Motor neuron (in vitro differentiated cells): Measurements from ENCODE around the gene C2orf42. TPM values are rescaled to one million over a fixed set of nuclear protein-coding genes. Genes with fewer than 3 reads are reported as not detected.
"Not testable (repeated sequence)": the region's sequence is repeated elsewhere in the genome, so short reads cannot be mapped to it uniquely, and the experiment has no call there.

ENCODE experiments used
- ATAC-seq, 8 experiments: fragments of 200-7000 bp; cut with Tn5 transposase; replicated peaks in 6 of 8; 2 replicates each; pipeline ENCODE4 v1.8.0; 2021; ENCODE audit warnings: mild to moderate bottlenecking in 8 of 8, moderate library complexity in 8 of 8
- H3K27ac ChIP-seq, 2 donors: fragments of 250-450 bp; sonication (Bioruptor Pico); 2 replicates each; pipeline ENCODE4 v1.9.0; 2021; ENCODE audit warnings: antibody characterized with exemption in 2 of 2, mild to moderate bottlenecking in 2 of 2, moderate library complexity in 1 of 2
- H3K4me1 ChIP-seq, 2 donors: fragments of 250-450 bp; sonication (Bioruptor Pico); replicated peaks in 1 of 2; 2 replicates each; pipeline ENCODE4 v1.6.1; 2021; ENCODE audit warnings: antibody characterized with exemption in 2 of 2, mild to moderate bottlenecking in 2 of 2, moderate library complexity in 1 of 2
- H3K4me3 ChIP-seq, 5 donors: fragments of 250-450 bp; sonication (Bioruptor Pico); 2 replicates each; pipeline ENCODE4 v1.9.0; 2021; ENCODE audit warnings: antibody characterized with exemption in 5 of 5, mild to moderate bottlenecking in 5 of 5, moderate library complexity in 4 of 5
- WGBS, 10 experiments: fragments of 450-650 bp; shearing (Covaris generic); methylation state at CpG; one replicate each; pipeline ENCODE4 v1.0.0; 2022; 5-methylcytosine and 5-hydroxymethylcytosine counted together
- in situ Hi-C, 9 experiments: fragments of 400-800 bp; cut with MboI; loops; one replicate each; pipeline ENCODE4 v1.15.0; 2021; ENCODE audit warnings: low sequenced_read_pairs in 9 of 9, low pct_unique_long_range_greater_than_20kb in 2 of 9; ENCODE audit not compliant: unreplicated experiment in 9 of 9
- total RNA-seq, 8 experiments: library from RNA; unstranded; fragments of 300-600 nt; gene quantifications; 2 replicates each; pipeline versions ENCODE4 v1.2.3 to v1.2.4, GENCODE V29; 2022

C2orf42 gene
- total RNA-seq, 8 experiments from 2014 or later = 9.8 to 18.7 (median 14.5) TPM

DNA sequence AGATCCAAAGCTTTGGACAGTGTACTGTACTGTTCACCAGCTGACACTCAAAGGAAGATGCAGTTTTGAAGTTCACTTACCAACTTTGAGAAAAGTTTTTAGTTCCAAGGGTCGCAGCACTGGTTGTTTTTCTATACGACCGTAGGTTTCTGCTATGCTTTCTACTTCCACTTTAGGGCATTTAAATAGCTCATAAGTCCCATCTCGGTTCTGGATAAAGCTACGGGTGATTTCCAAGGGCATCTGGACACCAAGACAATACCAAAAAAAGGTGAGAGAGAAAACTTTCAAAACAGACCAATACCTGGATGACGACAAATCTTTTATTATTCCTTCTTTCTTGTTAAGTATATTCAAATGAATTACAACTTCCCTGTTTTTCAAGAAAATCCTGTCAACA lies 30.3 kb downstream of the C2orf42 start:
- Histone ChIP-seq H3K4me1 (no peaks in the 10 kb centered on the region), H3K4me3 (no peak overlapping the region), H3K27ac (no peak overlapping the region)
- WGBS, 10 experiments = 77 to 100% (median 92%) methylated on average over 2 to 6 of the region's 6 CpGs
- in situ Hi-C loops = loop anchor here in 2 of 9 experiments (25.0 kb wide), 1 partner anchor 248 kb away; the partner anchor contains the start of gene MXD1 (in 2 of the 2)
- ATAC-seq = no peak

DNA sequence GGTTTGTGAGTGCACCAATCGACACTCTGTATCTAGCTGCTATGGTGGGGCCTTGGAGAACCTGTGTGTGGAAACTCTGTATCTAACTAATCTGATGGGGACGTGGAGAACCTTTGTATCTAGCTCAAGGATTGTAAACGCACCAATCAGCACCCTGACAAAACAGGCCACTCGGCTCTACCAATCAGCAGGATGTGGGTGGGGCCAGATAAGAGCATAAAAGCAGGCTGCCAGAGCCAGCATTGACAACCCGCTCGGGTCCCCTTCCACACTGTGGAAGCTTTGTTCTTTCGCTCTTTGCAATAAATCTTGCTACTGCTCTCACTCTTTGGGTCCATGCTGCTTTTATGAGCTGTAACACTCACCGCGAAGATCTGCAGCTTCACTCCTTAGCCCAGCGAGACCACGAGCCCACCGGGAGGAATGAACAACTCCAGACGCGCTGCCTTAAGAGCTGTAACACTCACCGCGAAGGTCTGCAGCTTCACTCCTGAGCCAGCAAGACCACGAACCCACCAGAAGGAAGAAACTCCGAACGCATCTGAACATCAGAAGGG lies 41.6 kb downstream of the C2orf42 start:
- 73 to 95% (median 89%) methylated on average over 3 to 10 of the region's 19 CpGs; no CpG with 5 or more reads in 4 of the 10 experiments for WGBS, 10 experiments
- not testable (repeated sequence) for H3K4me3 ChIP-seq, H3K27ac ChIP-seq, H3K4me1 ChIP-seq, ATAC-seq
- in situ Hi-C loops = loop anchor here in 1 of 9 experiments (25.0 kb wide), 1 partner anchor 237 kb away; the partner anchor contains the start of gene MXD1

GRCh38 chr2:70148211-70148760 lies 42.5 kb downstream of the C2orf42 start:
- in situ Hi-C loops = loop anchor here in 1 of 9 experiments (25.0 kb wide), 1 partner anchor 236 kb away; the partner anchor contains the start of gene MXD1
- 100% methylated on average over 1 of the region's 25 CpGs; no CpG with 5 or more reads in 9 of the 10 experiments for WGBS, 10 experiments
- not testable (repeated sequence) for H3K4me3 ChIP-seq, H3K27ac ChIP-seq, H3K4me1 ChIP-seq, ATAC-seq

GRCh38 chr2:70145851-70146739 lies 44.7 kb downstream of the C2orf42 start:
- ATAC-seq = no peak
- H3K4me1 ChIP-seq = peaks cover 15 to 16% of the 10 kb centered on the region in 2 donors
- no peak overlapping the region for H3K4me3 ChIP-seq
- in situ Hi-C loops = loop anchor here in 1 of 9 experiments (25.0 kb wide), 1 partner anchor 234 kb away; the partner anchor contains the start of gene MXD1
- H3K27ac ChIP-seq = no peak overlapping the region
- WGBS, 10 experiments = 20 to 100% (median 73%) methylated on average over 1 to 4 of the region's 9 CpGs; no CpG with 5 or more reads in 3 of the 10 experiments

- H3K27ac ChIP-seq = no peak overlapping the region
- peaks cover 21 to 24% of the 10 kb centered on the region in 2 donors for H3K4me1 ChIP-seq
- no peak overlapping the region for H3K4me3 ChIP-seq
- ATAC-seq = no peak
- in situ Hi-C loops = loop anchor here in 1 of 9 experiments (25.0 kb wide), 1 partner anchor 233 kb away; the partner anchor contains the start of gene MXD1
- 40 to 100% (median 100%) methylated on average over 1 to 3 of the region's 3 CpGs; no CpG with 5 or more reads in 5 of the 10 experiments for WGBS, 10 experiments
Observed at GRCh38 chr2:70145144-70145490, 45.7 kb downstream of the C2orf42 start.

DNA sequence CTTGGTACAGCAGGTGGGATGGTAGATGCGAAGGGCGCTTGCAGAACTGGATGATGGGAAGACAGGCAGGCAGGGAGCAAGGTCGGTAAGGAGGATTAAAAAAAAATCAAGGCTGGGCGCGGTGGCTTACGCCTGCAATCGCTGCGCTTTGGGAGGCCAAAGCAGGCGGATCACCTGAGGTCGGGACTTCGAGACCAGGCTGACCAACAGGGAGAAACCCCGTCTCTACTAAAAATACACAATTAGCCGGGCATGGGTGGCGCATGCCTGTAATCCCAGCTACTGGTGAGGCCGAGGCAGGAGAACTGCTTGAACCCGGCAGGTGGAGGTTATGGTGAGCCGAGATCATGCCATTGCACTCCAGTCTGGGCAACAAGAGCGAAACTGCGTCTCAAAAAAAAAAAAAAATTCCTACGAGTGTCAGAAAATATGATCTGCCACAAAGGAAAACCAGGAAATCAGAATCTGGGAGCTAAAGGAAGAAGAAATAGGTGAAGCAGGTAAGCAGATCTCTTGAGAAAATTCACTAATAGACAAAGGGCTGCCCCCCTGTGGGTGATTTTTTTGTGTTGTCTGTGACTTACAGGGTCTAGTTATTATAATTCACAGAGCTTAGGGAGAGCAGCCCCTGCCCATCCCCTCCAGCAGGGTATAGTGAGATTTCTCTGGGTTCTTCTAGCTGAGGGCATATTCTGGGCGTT lies 46.2 kb downstream of the C2orf42 start:
- ATAC-seq = no peak
- no peak overlapping the region for H3K27ac ChIP-seq
- H3K4me3 ChIP-seq = no peak overlapping the region
- 67 to 97% (median 88%) methylated on average over 3 to 19 of the region's 21 CpGs for WGBS, 10 experiments
- in situ Hi-C loops = loop anchor here in 1 of 9 experiments (25.0 kb wide), 1 partner anchor 232 kb away; the partner anchor contains the start of gene MXD1
- H3K4me1 ChIP-seq = peaks cover 21 to 24% of the 10 kb centered on the region in 2 donors

DNA sequence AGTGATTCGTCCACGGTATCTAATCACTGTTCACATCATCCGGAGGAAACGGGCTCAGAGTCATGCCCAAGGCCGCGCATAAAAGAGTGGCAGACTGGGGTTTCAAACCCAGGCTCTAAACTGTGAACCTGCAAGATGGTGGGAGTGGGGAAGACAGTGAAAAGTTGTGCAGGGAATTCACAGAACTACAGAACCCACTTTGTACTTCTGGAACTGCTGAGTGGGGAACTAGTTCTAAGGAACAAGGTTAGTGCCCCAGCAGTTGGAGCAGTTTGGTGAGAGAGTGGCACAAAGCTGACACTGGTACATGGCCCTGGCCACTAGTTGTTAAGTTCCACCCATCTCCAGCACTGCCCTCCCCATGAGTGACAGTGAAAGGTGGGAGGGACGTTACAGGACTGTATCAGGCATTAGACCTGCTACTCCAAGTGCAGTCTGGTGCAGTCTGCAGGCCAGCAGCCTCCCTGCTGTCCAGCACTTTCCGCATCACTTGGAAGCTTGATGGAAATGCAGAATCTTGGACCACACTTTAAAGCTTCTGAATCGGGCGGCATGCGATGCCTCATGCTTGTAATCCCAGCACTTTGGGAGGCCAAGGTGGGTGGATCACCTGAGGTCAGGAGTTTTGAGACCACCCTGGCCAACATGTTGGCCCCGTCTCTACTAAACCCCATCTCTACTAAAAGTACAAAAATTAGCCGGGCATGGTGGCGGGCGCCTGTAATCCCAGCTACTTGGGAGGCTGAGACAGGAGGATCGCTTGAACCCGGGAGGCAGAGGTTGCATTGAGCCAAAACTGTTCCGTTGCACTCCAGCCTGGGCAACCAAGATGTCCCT lies 47.3 kb downstream of the C2orf42 start:
- Histone ChIP-seq H3K4me1 (peaks cover 21 to 24% of the 10 kb centered on the region in 2 donors), H3K27ac (peak overlapping the region; percentile 84 to 86), H3K4me3 (peak overlapping the region; percentile 23 to 47 (median 32))
- in situ Hi-C loops = loop anchor here in 1 of 9 experiments (25.0 kb wide), 1 partner anchor 231 kb away; the partner anchor contains the start of gene MXD1
- ATAC-seq = no peak
- 28 to 100% (median 54%) methylated on average over 1 to 14 of the region's 18 CpGs; no CpG with 5 or more reads in 1 of the 10 experiments for WGBS, 10 experiments

DNA sequence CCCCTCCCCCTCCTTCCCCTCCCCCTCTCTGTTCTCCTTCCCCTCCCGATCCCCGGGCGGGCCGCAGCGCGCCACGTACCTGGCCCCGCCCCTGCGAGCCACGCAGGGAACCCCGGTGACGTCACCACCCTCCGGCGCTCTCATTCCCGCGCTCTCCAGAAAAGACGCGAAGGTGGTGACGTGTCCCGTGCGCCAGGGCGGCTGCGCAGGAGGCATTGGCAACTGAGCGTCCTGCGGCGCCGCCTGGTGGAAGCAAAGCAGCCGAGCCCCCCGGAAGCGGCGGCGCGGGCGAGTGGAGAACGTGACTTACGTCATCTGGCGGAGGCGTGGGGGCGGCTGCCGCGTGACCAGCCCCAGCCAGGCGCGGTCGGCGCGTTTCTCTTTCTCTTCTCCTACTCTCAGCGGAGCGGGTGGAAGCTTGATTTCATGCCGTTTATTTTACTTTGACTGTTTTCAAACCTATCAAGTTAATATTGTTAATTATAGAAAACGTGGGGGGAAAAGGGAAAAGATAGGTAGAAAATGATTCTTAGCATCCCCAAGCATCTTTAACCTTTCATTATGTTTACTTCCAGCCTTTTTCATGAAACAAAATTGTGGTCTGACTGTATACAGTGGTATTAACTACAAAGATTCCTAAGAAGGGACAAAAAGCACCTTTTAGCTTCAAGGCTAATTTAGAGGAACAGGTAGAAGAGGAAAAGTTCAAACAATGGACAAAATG lies 48.1 kb downstream of the C2orf42 start:
- Histone ChIP-seq H3K27ac (peak overlapping the region; percentile 95 to 96), H3K4me3 (peak overlapping the region; percentile 36 to 47 (median 44)), H3K4me1 (peaks cover 21 to 24% of the 10 kb centered on the region in 2 donors)
- ATAC-seq = peak; percentile 60 to 78 (median 65)
- 0 to 2% (median 0%) methylated on average over 1 to 15 of the region's 50 CpGs; no CpG with 5 or more reads in 1 of the 10 experiments for WGBS, 10 experiments
- in situ Hi-C loops = loop anchor here in 1 of 9 experiments (25.0 kb wide), 1 partner anchor 230 kb away; the partner anchor contains the start of gene MXD1

DNA sequence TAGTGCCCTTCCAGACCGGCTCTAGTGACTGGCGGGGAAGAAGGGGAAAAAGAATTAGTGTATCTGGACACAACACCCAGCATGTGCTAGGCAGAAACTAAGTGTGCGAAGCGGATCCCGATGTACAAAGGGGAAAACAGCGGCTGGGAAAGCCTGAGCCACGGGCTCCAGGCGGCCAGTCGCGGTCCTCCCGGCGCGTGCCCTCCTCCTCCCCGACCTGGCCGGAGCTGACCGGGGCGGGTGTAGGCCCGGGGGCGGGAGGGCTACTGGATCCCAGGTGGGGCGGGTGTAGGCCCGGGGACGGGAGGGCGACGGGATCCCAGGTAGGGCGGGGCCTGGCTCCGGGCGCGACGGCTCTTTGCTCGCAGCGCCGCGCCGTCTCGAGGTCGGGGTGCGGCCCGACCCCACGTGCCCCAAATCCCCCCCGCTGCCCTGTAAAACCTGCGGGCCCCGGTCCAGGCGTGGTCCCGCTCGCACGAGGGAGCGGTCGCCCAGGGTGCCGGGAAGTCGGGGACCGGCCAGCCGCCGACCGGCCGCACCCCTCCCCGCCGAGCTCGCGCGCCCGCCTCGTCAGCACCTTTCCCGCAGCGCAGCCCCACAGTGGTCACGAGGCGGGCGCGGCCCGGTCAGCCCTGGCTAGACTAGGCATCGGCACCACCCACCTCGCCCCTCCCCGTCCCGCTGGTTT lies 48.8 kb downstream of the C2orf42 start:
- peak overlapping the region; percentile 95 to 96 for H3K27ac ChIP-seq
- peak overlapping the region; percentile 36 to 47 (median 44) for H3K4me3 ChIP-seq
- 0 to 22% methylated on average over 3 to 7 of the region's 73 CpGs; no CpG with 5 or more reads in 8 of the 10 experiments for WGBS, 10 experiments
- in situ Hi-C loops = loop anchor here in 1 of 9 experiments (25.0 kb wide), 1 partner anchor 230 kb away; the partner anchor contains the start of gene MXD1
- H3K4me1 ChIP-seq = peaks cover 21 to 24% of the 10 kb centered on the region in 2 donors
- peak; percentile 77 to 88 (median 83) for ATAC-seq

GRCh38 chr2:70141212-70141901 lies 49.5 kb downstream of the C2orf42 start:
- Histone ChIP-seq H3K4me3 (peak overlapping the region; percentile 36 to 47 (median 44)), H3K4me1 (peaks cover 21 to 24% of the 10 kb centered on the region in 2 donors), H3K27ac (peak overlapping the region; percentile 95 to 96)
- WGBS, 10 experiments = 18 to 86% (median 62%) methylated on average over 2 to 10 of the region's 14 CpGs; no CpG with 5 or more reads in 3 of the 10 experiments
- peak in 6 of 8 experiments; percentile 3 to 52 (median 32) for ATAC-seq
- in situ Hi-C loops = loop anchor here in 1 of 9 experiments (25.0 kb wide), 1 partner anchor 229 kb away; the partner anchor contains the start of gene MXD1
